LoVo (cell line): ENCODE results near the gene AHCYL2.
"Not testable (repeated sequence)": the region's sequence is repeated elsewhere in the genome, so short reads cannot be mapped to it uniquely, and the experiment has no call there.

Experiments
- DNase-seq: peaks from one replicate; pipeline ENCODE4 v3.0.0-alpha.2; 2016; ENCODE audit warnings: low spot score

Gene AHCYL2

GRCh38 chr7:129285111-129285510 lies 60.3 kb downstream of the AHCYL2 start:
- DNase-seq = no peak

GRCh38 chr7:129292861-129293260 lies 68.0 kb downstream of the AHCYL2 start:
- no peak for DNase-seq

GRCh38 chr7:129295015-129295423 lies 70.2 kb downstream of the AHCYL2 start:
- no peak for DNase-seq

- peak; percentile 66 for DNase-seq
These were observed 73.6 kb downstream of the AHCYL2 start for GRCh38 chr7:129298268-129298893.

- DNase-seq = no peak
These were observed 75.1 kb downstream of the AHCYL2 start for GRCh38 chr7:129299889-129300288.

- DNase-seq = not testable (repeated sequence)
These were observed 75.5 kb downstream of the AHCYL2 start for GRCh38 chr7:129300299-129300698.

- no peak for DNase-seq
These were observed 82.8 kb downstream of the AHCYL2 start for GRCh38 chr7:129307592-129307991.

GRCh38 chr7:129308047-129308446 lies 83.2 kb downstream of the AHCYL2 start:
- no peak for DNase-seq

GRCh38 chr7:129311429-129311828 lies 86.6 kb downstream of the AHCYL2 start:
- DNase-seq = no peak

GRCh38 chr7:129313282-129313681 lies 88.5 kb downstream of the AHCYL2 start:
- no peak for DNase-seq

- no peak for DNase-seq
These were observed 91.1 kb downstream of the AHCYL2 start for GRCh38 chr7:129315960-129316359.

GRCh38 chr7:129317450-129317849 lies 92.6 kb downstream of the AHCYL2 start:
- no peak for DNase-seq

- DNase-seq = no peak
These were observed 102.2 kb downstream of the AHCYL2 start for GRCh38 chr7:129327076-129327475.

- no peak for DNase-seq
These were observed 107.6 kb downstream of the AHCYL2 start for GRCh38 chr7:129332254-129333035.

- no peak for DNase-seq
These were observed 109.6 kb downstream of the AHCYL2 start for GRCh38 chr7:129334473-129334872.

- DNase-seq = no peak
These were observed 113.6 kb downstream of the AHCYL2 start for GRCh38 chr7:129338450-129338849.

GRCh38 chr7:129341212-129341611 lies 116.4 kb downstream of the AHCYL2 start:
- DNase-seq = no peak

- no peak for DNase-seq
These were observed 117.3 kb downstream of the AHCYL2 start for GRCh38 chr7:129341816-129342806.

- DNase-seq = peak; percentile 75
These were observed 118.4 kb downstream of the AHCYL2 start for GRCh38 chr7:129343099-129343700.

GRCh38 chr7:129347330-129347729 lies 122.5 kb downstream of the AHCYL2 start:
- no peak for DNase-seq

- no peak for DNase-seq
These were observed 123.4 kb downstream of the AHCYL2 start for GRCh38 chr7:129348023-129348740.
